H9 (cell line): Measurements from ENCODE around the gene ZNF764. TPM values are rescaled to one million over a fixed set of nuclear protein-coding genes. Genes with fewer than 3 reads are reported as not detected.

Experiments used
- DNase-seq: peaks from one replicate; pipeline ENCODE4 v3.0.0-alpha.2; 2017
- H2AFZ ChIP-seq: one replicate; pipeline ENCODE4 v1.6.1; 2013; ENCODE audit warnings: mild to moderate bottlenecking, low read length, control low read depth, moderate library complexity
- H2AK5ac ChIP-seq: 2 replicates; pipeline ENCODE4 v1.6.1; 2013; ENCODE audit warnings: low read length, control low read depth, mixed read lengths; ENCODE audit not compliant: insufficient read length
- H2BK120ac ChIP-seq: one replicate; pipeline ENCODE4 v1.6.1; 2013; ENCODE audit warnings: low read depth, mild to moderate bottlenecking, low read length, control low read depth, inconsistent platforms; ENCODE audit not compliant: poor library complexity, severe bottlenecking
- H2BK12ac ChIP-seq: 2 replicates; pipeline ENCODE4 v1.6.1; 2013; ENCODE audit warnings: low read length, control low read depth, mixed read lengths, low read depth; ENCODE audit not compliant: insufficient read length
- H2BK15ac ChIP-seq: 2 replicates; pipeline ENCODE4 v1.6.1; 2013; ENCODE audit warnings: low read depth, low read length, control low read depth
- H2BK20ac ChIP-seq: one replicate; pipeline ENCODE4 v1.6.1; 2013; ENCODE audit warnings: low read depth, mild to moderate bottlenecking, low read length, control low read depth, inconsistent platforms; ENCODE audit not compliant: poor library complexity, severe bottlenecking
- H2BK5ac ChIP-seq: 2 replicates; pipeline ENCODE4 v1.6.1; 2013; ENCODE audit warnings: low read length, control low read depth, mixed read lengths; ENCODE audit not compliant: insufficient read length
- H3K14ac ChIP-seq: 2 replicates; pipeline ENCODE4 v1.6.1; 2013; ENCODE audit warnings: low read length, control low read depth; ENCODE audit not compliant: insufficient read depth
- H3K18ac ChIP-seq: 2 replicates; pipeline ENCODE4 v1.6.1; 2013; ENCODE audit warnings: low read depth, mild to moderate bottlenecking, mixed read lengths, low read length, control low read depth; ENCODE audit not compliant: insufficient read length
- H3K23ac ChIP-seq: 2 replicates; pipeline ENCODE4 v1.6.1; 2013; ENCODE audit warnings: low read length, control low read depth, mixed read lengths, low read depth; ENCODE audit not compliant: insufficient read length
- H3K23me2 ChIP-seq: 2 replicates; pipeline ENCODE4 v1.6.1; 2013; ENCODE audit warnings: low read depth, mild to moderate bottlenecking, mixed read lengths, low read length, control low read depth; ENCODE audit not compliant: insufficient read length, poor library complexity, severe bottlenecking
- H3K27ac ChIP-seq: 2 replicates; pipeline ENCODE4 v1.5.1; 2013; ENCODE audit warnings: low read length, control low read depth, mixed read lengths, low read depth; ENCODE audit not compliant: insufficient read length
- H3K27me3 ChIP-seq: 2 replicates; pipeline ENCODE4 v1.6.1; 2013; ENCODE audit warnings: low read length, control low read depth, inconsistent platforms; ENCODE audit not compliant: insufficient read depth
- H3K4ac ChIP-seq: 2 replicates; pipeline ENCODE4 v1.6.1; 2013; ENCODE audit warnings: low read depth, mild to moderate bottlenecking, control low read depth, inconsistent platforms, low read length, moderate library complexity
- H3K4me1 ChIP-seq: 2 replicates; pipeline ENCODE4 v1.6.1; 2013; ENCODE audit warnings: low read length, control low read depth, inconsistent platforms; ENCODE audit not compliant: insufficient read depth
- H3K4me2 ChIP-seq: 2 replicates; pipeline ENCODE4 v1.6.1; 2013; ENCODE audit warnings: low read length, control low read depth, mixed read lengths; ENCODE audit not compliant: insufficient read length, insufficient read depth
- H3K56ac ChIP-seq: 2 replicates; pipeline ENCODE4 v1.6.1; 2013; ENCODE audit warnings: low read depth, mild to moderate bottlenecking, mixed read lengths, low read length, control low read depth; ENCODE audit not compliant: insufficient read length
- H3K79me1 ChIP-seq: 2 replicates; pipeline ENCODE4 v1.6.1; 2013; ENCODE audit warnings: low read depth, mild to moderate bottlenecking, moderate library complexity, low read length, control low read depth, inconsistent platforms; ENCODE audit not compliant: insufficient read depth, poor library complexity, severe bottlenecking
- H3K79me2 ChIP-seq: 2 replicates; pipeline ENCODE4 v1.6.1; 2013; ENCODE audit warnings: low read length, control low read depth, inconsistent platforms; ENCODE audit not compliant: insufficient read depth
- H3K9ac ChIP-seq: 2 replicates; pipeline ENCODE4 v1.6.1; 2013; ENCODE audit warnings: low read length, control low read depth, mixed read lengths; ENCODE audit not compliant: insufficient read length; ENCODE audit errors: extremely low read depth
- H3K9me3 ChIP-seq: one replicate; pipeline ENCODE4 v1.6.1; 2013; ENCODE audit warnings: low read depth, low read length, inconsistent platforms; ENCODE audit not compliant: control insufficient read depth
- H3T11ph ChIP-seq: one replicate; pipeline ENCODE4 v1.6.1; 2013; ENCODE audit warnings: mild to moderate bottlenecking, low read length, control low read depth, inconsistent platforms
- H4K20me1 ChIP-seq: one replicate; pipeline ENCODE4 v1.6.1; 2013; ENCODE audit not compliant: control insufficient read depth, insufficient read length, insufficient read depth
- H4K5ac ChIP-seq: 2 replicates; pipeline ENCODE4 v1.6.1; 2013; ENCODE audit warnings: low read depth, mild to moderate bottlenecking, mixed read lengths, low read length, control low read depth; ENCODE audit not compliant: insufficient read length
- H4K8ac ChIP-seq: replicated peaks from 2 replicates; pipeline ENCODE4 v1.6.1; 2013; ENCODE audit warnings: low read length, control low read depth, mixed read lengths, low read depth; ENCODE audit not compliant: insufficient read length
- H4K91ac ChIP-seq: 2 replicates; pipeline ENCODE4 v1.6.1; 2013; ENCODE audit warnings: low read depth, mild to moderate bottlenecking, moderate library complexity, mixed read lengths, low read length, control low read depth; ENCODE audit not compliant: insufficient read length
- H3K27ac Mint-ChIP-seq, 3 experiments: 2 replicates in 2 of 3; 3 replicates in 1 of 3; pipeline ENCODE4 v1.8.0; 2020 to 2021; ENCODE audit warnings: mixed read lengths in 3 of 3, mild to moderate bottlenecking in 1 of 3, moderate library complexity in 1 of 3
- H3K27me3 Mint-ChIP-seq: 2 replicates; pipeline ENCODE4 v1.8.0; 2021; ENCODE audit warnings: low read depth, mild to moderate bottlenecking, moderate library complexity, mixed read lengths
- H3K36me3 Mint-ChIP-seq, 3 experiments: 2 replicates in 2 of 3; 3 replicates in 1 of 3; pipeline ENCODE4 v1.8.0; 2020 to 2021; ENCODE audit warnings: low read depth in 3 of 3, mixed read lengths in 3 of 3; ENCODE audit not compliant: insufficient read depth in 1 of 3
- H3K4me1 Mint-ChIP-seq, 2 experiments: 2 replicates each; pipeline ENCODE4 v1.8.0; 2020; ENCODE audit warnings: mixed read lengths in 2 of 2
- H3K4me3 Mint-ChIP-seq, 2 experiments: 2 replicates in 1 of 2; 3 replicates in 1 of 2; pipeline ENCODE4 v1.8.0; 2020 to 2021; ENCODE audit warnings: mild to moderate bottlenecking in 2 of 2, mixed read lengths in 2 of 2, moderate library complexity in 1 of 2
- H3K9me3 Mint-ChIP-seq, 2 experiments: 2 replicates in 1 of 2; 3 replicates in 1 of 2; pipeline ENCODE4 v1.8.0; 2020; ENCODE audit warnings: mild to moderate bottlenecking in 2 of 2, mixed read lengths in 2 of 2, moderate library complexity in 1 of 2
- CTCF ChIP-seq: fragments of 200-600 bp; sonication (generic); conservative IDR thresholded peaks from 3 replicates; pipeline ENCODE4 v1.8.0; 2021; ENCODE audit warnings: antibody characterized with exemption, mild to moderate bottlenecking
- WGBS: extraction: QIAGEN DNeasy Blood & Tissue Kit; methylation state at CpG from one replicate; pipeline ENCODE4 v1.1.7; 2013; ENCODE audit warnings: missing lambda C conversion rate, low lambda C conversion rate, mixed read lengths; ENCODE audit not compliant: insufficient read length; ENCODE audit errors: extremely low coverage; 5-methylcytosine and 5-hydroxymethylcytosine counted together
- total RNA-seq: library from RNA; stranded (reverse); gene quantifications from 2 replicates; pipeline ENCODE4 v1.2.1, GENCODE V29; 2021

The ZNF764 gene
- total RNA-seq, 1 experiment from 2014 or later = 11.4 TPM

GRCh38 chr16:30548416-30549253, 9.5 kb downstream of the ZNF764 start:
- H3K27ac Mint-ChIP-seq = peak overlapping the region in 2 of 3 experiments; percentile 45 to 58; a peak in 4 of 7 replicates
- H3K36me3 Mint-ChIP-seq = peaks cover 2 to 19% (median 14%) of the 10 kb centered on the region in 3 experiments
- H2BK5ac ChIP-seq = no peak overlapping the region
- H3K18ac ChIP-seq = no peak overlapping the region
- H2BK120ac ChIP-seq = no peak overlapping the region
- H2BK20ac ChIP-seq = no peak overlapping the region
- no peak overlapping the region for H2AK5ac ChIP-seq
- H3K4me1 ChIP-seq = peaks cover 3% of the 10 kb centered on the region; the same call in 1 of the 2 replicates
- H4K20me1 ChIP-seq = no peaks in the 10 kb centered on the region
- no peak overlapping the region for H3K9ac ChIP-seq
- H3K4ac ChIP-seq = no peak overlapping the region
- no peak overlapping the region; a peak in 1 of 5 replicates for H3K4me3 Mint-ChIP-seq
- H4K5ac ChIP-seq = no peak overlapping the region
- no peak overlapping the region for H2BK12ac ChIP-seq
- H2BK15ac ChIP-seq = no peak overlapping the region
- no peak overlapping the region for H3T11ph ChIP-seq
- no peak overlapping the region for H3K56ac ChIP-seq
- no peaks in the 10 kb centered on the region for H3K23me2 ChIP-seq
- H3K27me3 Mint-ChIP-seq = peaks cover 4% of the 10 kb centered on the region; the same call in 1 of the 2 replicates
- no peaks in the 10 kb centered on the region for H3K79me1 ChIP-seq
- H4K91ac ChIP-seq = no peak overlapping the region
- peaks cover 0 to 10% of the 10 kb centered on the region in 2 experiments; a peak in 1 of 5 replicates for H3K9me3 Mint-ChIP-seq
- H2AFZ ChIP-seq = no peak overlapping the region
- no peak overlapping the region for H3K27ac ChIP-seq
- H3K4me2 ChIP-seq = no peak overlapping the region
- no peak overlapping the region for H4K8ac ChIP-seq
- H3K14ac ChIP-seq = no peak overlapping the region
- no peak for DNase-seq
- no peak overlapping the region for H3K23ac ChIP-seq
- no peaks in the 10 kb centered on the region for H3K27me3 ChIP-seq
- peaks cover 25 to 33% of the 10 kb centered on the region in 2 experiments for H3K4me1 Mint-ChIP-seq
- no CpG with 5 or more reads among the region's 8 CpGs for WGBS
- no peaks in the 10 kb centered on the region for H3K9me3 ChIP-seq
- H3K79me2 ChIP-seq = no peaks in the 10 kb centered on the region
- no peak for TF ChIP-seq CTCF
